ENCODE results near the gene NR2F1-AS1.

Gene NR2F1-AS1

DNA sequence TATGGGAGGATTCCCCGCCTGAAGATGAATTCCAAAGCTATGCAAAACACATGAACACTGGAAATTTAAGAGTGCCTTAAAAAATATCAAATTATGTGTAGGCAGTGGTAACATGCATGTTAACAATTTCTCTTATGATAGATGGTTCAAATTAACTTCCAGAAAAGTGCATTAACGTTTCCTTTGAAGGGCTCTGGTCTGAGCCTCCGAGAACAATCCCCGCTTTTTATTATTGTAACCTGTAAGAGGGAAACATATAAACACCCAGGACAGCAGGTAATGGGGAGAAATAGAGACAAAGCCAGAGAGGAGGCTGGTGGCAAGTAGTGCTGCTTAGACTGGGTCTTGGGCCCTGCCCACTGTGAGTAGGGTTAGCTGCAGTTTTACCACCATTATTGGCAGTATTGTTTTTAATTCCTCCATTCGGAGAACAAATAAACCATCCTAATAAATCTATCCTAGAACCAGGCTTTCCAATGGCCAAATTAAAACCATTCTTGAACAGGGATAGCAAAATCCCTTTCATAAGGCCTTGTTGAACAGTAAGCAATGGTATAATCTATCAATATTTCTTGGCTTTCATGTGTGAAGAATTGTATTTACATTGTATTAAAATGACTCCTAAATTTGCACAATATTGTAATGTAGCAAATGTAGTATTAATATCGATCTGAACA lies 8.3 kb upstream of the NR2F1-AS1 start:
- DNase-seq = no peak

DNA sequence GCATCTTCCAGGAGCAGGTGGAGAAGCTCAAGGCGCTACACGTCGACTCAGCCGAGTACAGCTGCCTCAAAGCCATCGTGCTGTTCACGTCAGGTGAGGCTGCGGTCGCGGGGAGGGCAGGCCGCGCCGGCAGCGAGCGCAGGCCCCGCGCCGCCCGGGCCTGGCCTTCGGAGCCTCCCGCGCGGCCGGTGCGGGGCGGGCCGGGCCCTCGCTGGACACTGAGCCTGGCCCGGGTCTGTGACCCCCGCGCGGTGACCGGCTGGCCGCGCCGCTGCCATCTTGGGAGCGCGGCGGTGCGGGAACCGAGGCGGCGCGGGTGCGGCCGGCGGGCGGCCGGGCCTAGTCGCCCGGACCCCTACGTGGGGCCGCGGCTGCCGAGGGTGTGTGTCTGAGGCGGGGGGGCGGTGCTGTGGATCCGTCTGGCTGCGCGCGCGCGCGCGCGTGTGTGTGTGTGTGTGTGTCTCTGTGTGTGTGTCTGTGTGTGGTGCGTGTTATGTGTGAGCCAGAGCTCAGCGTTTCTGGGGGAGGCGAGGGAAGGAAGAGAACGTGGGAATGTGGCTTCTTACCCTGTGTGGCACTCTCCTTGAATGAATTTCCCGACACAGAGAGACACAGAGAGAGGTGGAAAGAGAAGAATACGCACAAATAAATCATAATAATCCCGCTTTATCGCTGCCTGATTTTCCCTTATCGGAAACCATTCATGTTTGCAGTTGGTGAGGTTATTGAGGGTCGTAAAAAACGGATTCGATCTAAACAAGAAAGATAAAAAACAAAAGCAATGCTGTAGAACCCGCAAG lies 7.5 kb upstream of the NR2F1-AS1 start:
- DNase-seq = no peak

DNA sequence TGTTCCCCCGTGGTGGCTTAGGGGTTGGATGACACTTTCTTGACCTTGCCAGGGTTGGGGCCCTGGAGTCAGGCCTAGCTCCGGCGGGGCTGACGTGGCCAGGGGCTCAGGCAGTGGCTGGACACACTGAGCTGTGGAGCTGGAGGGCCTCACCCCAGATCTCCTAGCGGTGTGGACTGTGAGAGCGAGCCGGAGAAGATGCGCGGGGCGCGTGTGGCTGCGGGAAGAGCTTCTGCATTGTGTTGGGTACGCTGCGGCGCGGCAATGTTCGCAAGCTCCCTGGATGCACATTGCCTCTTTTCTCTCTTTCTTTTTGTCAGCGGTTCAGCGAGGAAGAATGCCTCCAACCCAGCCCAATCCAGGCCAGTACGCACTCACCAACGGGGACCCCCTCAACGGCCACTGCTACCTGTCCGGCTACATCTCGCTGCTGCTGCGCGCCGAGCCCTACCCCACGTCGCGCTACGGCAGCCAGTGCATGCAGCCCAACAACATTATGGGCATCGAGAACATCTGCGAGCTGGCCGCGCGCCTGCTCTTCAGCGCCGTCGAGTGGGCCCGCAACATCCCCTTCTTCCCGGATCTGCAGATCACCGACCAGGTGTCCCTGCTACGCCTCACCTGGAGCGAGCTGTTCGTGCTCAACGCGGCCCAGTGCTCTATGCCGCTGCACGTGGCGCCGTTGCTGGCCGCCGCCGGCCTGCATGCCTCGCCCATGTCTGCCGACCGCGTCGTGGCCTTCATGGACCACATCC lies 6.8 kb upstream of the NR2F1-AS1 start:
- DNase-seq = no peak

DNA sequence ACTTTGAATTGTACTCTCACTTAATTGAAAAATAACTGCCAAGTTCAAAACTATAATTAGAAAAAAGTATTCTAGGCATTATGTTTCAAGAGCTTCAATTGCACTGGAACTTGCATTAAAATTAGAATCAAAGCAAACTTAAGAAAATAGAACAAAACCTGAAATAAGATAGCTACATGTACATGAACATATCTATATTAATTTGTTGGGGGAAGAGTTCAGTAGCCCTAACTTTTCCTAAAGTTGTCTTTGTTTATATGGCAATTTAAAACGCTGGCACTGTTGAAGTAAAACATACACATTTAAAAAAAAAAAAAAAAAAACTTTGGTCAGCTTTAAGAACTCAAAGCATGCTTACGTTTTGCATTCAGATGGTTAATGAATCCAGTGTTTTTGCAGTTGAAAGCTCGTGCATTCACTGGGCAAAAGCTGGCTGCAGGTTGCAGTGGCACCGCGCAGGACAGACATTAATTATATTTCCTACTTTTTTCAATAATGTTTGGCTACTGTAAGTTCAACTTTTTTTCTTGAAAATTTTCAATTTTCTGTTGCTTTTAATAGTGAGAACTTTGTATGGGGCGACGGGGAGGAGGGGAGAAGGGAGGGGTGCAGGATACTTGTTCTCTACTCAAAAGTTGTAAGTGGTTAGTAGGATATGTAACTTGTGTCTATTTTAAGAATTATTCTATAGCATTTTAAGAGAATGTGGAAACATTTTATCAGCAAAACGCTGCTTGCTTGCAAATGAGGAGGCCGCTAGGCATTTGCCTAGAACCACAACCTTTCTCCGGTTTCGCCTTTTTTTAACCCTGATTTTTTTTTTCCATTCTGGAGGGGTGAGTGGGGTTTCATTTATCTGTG lies 5.9 kb upstream of the NR2F1-AS1 start:
- no peak for DNase-seq

DNA sequence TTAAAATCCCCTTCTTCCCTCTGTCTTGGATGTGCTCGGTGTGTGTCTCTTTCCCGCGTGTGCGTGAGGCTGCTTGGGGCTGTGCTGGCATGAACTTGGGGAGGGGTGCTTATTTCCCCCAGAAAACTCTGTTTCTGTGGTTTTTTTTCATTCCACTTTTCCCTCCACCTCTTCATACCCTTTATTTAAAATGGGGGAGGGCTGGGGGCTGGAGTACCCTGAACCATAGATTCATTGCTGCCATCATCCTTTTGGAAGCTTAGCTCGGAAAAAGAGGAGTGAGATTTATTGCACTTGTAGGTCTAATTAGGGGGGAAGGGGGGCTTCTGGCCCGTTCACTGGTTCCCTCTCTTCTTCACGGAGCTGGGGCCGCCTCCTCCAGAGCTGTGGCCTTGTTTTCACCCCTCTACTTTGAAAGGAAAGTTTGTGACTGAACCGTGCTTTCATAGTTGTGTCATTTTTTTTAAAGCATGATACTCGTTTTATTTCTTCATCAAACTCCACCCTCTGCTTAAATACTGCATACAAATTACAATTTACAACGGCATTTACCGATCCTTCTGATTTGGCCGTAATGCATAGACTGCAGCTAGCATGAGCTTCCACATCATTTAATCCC lies 4.9 kb upstream of the NR2F1-AS1 start:
- DNase-seq = no peak

DNA sequence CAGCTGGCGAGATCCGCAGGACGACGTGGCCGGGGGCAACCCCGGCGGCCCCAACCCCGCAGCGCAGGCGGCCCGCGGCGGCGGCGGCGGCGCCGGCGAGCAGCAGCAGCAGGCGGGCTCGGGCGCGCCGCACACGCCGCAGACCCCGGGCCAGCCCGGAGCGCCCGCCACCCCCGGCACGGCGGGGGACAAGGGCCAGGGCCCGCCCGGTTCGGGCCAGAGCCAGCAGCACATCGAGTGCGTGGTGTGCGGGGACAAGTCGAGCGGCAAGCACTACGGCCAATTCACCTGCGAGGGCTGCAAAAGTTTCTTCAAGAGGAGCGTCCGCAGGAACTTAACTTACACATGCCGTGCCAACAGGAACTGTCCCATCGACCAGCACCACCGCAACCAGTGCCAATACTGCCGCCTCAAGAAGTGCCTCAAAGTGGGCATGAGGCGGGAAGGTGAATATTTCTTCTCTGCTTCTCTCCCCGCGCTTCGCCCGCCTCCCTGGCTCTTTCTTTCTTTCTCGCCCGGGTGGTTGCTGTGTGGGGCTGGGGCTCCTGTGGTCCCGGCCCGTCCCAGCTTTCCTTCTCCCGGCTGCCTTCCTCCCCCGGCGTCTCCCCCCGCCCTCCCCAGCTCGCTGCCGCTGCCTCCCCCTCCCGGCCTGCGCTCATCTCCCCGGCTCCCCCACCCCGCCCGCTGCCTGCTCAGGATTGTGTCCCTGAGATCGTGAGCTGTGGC lies 4.2 kb upstream of the NR2F1-AS1 start:
- no peak for DNase-seq

DNA sequence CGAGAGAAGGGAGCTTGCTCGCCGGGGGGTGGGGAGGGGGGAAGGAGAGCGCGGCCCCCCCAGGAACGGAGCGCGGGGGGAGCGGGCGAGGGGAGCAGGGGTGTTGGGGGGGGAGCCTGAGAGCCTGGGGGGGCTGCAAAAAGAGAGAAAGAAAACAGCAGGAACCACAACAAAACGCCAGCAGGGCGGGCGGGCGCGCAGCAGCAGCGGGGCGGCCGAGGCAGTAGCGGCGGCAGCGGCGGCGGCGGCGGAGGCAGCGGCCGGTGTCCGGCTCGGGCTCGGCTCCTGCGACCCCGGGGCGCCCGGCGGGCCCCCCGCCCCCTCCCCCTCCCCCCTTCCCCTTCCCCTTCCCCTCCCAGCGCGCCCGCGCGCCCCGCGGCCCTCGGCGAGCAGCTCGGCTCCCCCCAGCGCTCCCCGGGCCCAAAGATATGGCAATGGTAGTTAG lies 3.6 kb upstream of the NR2F1-AS1 start:
- DNase-seq = no peak

DNA sequence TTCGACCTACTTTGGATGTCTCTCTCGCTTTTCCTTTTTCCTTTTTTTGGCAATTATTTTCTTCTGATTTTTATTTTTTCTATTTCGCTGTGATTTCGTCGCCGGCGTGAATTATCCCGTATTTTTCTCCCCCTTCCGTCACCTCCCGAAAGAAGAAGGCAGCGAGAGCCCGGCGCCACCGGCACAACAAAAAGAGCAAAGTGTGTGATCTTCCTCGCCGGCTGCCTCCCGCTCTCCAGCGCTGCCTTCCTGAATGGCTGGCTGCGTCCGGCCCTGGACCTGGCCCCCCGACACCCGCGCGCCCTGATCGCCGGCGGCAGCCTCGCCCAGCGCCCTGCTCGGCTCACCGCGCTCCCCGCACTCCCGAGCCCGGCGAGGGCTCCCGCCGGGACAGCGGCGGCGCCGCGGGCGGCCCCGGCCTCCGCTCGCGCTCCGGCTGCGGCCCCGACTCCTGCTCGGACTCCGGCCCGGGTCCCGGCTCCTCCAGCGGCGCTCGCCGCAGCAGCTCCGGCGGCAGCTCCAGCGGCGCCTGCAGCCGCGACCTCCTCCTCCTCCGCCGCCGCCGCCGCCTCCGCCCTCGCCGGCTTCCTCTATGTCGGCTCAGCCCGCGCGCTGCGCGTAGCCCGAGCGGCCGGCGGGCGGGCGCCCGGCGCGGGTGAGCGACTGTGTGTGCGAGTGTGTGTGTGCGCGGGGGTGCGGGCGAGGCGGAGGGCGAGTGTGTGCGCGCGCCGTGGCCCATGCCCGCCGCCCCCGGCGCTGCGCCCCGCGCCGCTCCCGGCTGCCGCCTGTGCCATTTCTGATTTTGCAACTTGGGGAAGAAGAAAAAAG lies 3.0 kb upstream of the NR2F1-AS1 start:
- peak in 1 of 2 experiments; percentile 17 for DNase-seq

DNA sequence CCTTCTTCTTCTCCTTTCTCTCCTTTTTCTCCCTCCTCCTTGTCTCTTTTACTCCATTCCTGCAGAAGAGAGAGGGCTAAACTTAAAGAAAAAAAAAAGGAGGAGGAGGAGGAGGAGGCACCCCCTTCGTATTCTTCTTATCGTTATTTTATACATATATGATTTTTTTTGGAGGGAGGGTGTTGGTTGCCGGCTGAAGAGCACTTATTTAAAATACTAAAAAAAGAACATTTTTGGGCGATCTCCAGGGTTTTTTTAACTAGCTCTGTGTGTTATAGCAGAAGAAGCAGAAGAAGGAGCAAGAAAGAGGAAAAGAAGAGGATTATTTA lies 2.4 kb upstream of the NR2F1-AS1 start:
- no peak for DNase-seq

DNA sequence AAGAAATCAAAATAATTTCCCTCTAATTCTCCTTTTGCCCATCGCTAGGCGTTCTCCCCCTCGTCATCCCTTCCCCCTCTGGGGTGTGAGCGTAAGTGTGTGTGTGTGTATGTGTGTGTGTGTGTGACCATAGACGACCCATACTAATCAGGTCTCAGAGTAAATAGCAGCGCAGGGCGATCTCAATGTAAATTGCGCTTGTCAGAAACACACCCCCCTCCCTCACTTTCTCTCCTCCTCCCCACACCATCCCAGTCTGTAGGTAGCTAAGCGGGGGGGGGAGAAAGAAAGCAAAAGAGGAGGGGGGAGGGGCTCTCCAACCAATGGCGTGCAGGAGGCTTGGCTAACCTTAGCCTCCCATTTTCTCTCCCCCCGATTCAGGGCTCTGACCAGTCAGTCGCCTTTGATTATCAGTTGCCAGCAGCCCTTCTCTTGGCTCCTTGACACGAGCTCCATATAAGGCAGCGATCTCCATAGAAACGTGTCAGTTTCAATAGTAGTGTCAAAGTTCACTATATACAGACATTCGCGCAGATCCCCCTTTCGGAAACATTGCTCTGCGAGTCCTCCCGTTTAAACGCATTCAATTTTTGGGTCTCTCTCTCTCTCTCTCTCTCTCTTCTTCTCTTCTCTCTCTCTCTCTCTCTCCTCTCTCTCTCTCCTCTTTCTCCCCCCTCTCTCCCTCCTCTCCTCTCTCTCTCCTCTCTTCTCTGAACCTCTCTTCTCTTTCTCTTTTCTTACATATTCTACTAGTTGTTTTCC lies 1.8 kb upstream of the NR2F1-AS1 start, which contains the start of gene NR2F1:
NR2F1 (plus strand) TSS at position 546 of the 762 bp plus-strand sequence. CDS start 1,802 bp downstream, outside the sequence.
- DNase-seq = peak in 1 of 2 experiments; percentile 10

DNA sequence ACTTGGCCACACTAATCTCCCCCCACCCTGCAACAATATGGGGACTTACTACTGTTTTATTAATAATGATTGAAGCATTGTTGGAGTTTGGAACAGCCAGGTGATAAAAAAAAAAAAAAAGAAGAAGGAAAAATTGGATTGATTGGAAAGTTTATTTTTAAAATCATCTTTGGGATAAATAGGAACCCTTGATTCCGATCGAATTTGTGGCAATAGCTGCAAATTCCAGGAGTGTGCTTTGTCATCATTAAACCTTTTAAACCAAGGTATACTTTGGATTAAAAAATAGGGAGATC lies 1.1 kb upstream of the NR2F1-AS1 start:
- no peak for DNase-seq

DNA sequence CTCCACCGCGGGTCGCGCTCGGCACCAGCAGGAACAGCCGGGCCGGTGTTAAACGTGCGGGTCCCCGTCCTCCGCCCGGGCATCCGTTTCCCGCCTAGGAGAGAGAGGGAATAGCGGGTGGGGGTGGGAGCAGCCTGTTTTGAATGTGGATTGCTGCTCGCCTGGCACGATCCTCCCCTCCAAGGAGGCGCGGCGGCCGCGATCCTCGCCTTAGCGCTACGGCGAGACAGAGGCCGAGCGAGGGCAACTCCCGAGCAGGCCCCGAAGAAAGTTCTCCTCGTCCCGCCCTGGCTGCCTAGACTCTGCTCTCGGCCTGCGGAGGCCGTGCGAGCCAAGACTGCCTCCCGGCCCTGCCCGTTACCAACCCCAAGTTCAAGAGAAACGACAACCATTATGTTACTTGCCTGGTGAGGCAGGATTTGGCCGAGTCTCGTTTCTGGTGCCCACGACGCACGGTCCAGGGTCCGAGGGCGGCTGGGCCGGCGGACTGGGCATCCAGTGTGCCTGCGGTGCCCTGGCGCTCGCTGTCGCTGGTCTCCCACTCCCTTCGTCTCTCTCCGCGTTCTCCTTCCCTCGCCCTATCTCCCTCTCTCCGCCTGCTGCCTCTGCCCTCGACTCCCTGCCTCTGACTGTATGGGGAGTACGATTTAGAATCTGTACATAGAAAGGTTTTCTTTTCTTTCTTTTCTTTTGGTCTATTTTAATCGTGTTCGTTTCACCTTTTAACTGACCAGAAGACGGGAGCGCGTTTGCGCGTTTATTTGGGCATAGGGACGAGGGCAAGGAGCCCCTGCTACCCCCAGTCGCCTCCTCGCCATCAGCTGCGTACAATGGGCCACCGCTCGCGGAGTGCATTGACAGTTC lies 724 bp downstream of the NR2F1-AS1 start:
- DNase-seq = no peak

DNA sequence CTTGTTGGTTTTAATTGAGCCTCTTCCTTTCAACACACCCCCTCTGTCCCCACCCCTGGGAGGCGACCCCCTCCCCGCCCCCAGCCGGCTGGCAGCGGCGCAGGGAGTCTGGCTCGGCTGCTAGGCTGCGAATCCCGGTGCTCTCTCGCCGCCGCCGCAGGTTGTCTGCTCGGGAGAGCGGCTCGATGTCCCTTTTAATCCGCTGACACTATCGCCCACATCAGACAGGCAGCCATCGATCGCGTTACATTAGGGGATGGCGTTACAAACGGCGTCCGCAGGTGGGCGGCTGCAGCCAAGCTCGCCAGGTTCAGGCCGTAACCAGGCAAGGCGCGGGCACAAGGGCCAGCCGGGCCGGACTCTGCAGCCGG lies 1.3 kb downstream of the NR2F1-AS1 start:
- DNase-seq = no peak

DNA sequence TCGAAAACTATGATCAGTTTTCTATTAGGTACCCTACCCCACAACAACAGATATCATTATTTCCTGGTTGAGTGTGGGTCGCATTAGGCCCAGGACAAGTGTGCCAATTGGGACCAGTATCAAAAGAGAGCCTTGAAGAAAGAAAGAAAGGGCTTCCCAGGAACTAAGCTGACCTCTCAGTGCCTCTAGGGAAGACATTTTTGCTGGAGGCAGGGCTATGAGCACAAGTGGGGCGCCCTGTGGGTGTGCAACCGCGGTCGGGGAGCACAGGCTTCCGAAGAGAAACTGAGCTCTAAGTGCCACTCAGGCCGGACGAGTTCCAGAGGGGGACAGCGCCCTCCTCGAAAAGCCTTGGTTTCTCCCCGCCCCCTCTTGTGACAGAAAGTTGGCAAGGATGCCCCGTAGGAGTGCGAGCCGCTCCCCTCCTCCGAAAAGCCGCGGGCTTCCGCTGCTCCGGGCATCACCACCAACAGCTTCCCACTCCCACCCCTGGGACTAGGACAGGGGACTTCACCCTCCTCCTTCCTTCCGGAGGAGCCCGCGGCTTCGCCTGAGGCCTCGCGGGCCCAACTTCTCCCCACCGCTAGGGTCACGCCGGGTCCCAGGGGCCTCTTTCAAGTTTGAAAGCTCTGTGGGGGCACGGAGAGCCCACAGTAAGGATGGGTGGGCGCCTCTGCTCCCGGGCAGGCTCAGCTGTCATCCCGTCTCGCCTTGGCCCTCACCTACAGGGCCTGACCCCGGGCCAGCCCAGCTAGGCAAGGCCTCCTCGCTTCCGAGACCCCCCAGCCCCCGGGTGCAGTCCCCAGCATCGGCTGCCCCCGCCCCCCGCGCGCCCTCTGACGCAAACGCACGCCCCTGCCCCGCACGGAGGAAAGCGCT lies 2.0 kb downstream of the NR2F1-AS1 start:
- DNase-seq = peak; percentile 56 to 60

DNA sequence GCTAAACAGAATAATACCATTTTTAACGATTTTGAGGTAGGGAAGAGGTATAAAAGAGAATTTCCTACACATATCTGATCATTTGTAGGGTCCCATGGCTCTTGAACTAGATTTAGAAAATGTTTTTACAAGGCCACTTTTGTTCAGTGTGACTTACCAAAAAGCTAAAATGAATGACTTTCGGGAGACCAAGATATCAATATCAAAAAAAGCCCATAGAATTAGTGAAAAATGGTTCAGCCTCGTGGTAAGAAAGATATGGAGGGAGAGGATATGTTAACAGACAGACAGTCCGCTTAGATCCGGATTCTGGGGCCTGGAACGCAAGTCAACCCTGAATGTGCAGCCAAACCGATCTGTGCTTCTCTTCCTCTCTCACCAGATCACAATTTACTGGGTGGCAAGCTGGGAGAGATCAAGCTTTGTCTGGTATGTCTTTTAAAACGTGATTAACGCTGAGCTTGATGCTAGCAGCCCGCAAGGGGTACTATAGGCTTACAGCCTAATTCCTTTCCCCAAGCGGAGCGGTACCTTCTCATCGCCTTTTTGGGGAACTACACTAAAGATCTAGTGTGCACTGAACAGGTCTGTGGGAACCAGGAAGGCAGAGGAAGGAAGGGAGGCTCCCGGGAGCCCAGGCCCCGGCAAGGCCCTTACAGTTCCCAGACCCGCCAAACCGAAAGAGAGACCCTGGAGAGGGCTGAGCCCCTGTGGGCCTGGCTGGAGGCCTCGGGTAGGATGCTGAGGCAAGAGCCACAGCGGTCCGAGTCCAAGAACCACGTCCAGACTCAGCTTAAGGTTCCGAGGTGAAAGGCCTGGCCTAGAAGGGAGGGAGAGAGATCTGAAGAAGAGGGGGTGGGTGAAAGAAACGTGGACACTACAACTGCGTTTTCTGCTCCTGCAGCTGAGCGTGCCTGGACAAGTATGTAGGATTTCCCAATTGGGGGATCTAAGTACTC lies 2.9 kb downstream of the NR2F1-AS1 start:
- no peak for DNase-seq

DNA sequence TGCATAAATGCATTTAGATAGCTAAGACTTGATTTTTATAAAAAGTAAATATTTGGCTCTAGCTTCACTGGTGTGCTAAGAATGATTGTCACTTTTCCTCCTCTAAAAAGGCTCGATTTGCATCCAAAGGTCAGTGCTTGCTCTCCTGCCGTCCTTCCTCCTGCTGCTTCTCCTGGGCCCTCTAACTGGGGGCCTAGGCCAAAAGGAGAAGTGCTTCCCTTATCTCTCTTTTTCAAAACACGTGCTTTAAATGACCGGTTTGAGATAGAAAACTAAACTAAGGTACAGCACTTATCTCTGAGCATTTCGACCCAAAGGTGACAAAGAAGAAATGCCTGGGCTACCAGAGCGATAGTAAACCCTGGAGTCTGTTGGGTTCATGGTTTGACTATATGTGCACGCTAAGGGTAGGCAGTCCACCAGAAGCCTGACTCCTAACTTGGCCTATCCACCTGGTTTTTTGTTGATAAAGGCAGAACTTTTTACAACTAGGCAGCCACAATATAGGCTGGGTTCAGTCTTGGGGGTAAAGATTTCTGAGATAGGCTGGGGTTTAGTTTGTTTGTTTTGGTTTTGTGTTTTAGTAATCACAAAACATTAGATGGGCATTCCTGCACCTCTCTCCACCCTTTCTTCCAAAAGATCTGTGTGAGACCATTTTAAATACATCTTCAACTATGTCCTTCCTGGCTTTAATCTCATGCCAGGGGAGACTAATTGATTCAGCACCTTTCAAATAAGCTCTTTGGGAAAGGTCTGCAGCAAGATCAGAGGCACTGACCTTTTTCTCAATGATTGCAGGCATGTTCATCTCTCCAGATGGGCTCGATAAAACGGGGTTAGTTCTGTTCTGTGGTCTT lies 3.8 kb downstream of the NR2F1-AS1 start:
- DNase-seq = no peak

Data from AML-193 (cell line).